MM.1S (cell line): ENCODE results near the gene GJB6.

Source experiments
- DNase-seq: peaks from one replicate; pipeline ENCODE4 v3.0.0-alpha.2; 2015
- H2AFZ ChIP-seq: fragments of 300-600 bp; sonication (generic); 2 replicates; pipeline ENCODE4 v1.6.0; 2016; ENCODE audit warnings: antibody characterized with exemption, low read length
- H3F3A ChIP-seq: fragments of 300-600 bp; sonication (generic); 2 replicates; pipeline ENCODE4 v1.6.1; 2016; ENCODE audit warnings: mild to moderate bottlenecking, antibody characterized with exemption, low read length, moderate library complexity, mixed read lengths; ENCODE audit not compliant: insufficient read depth
- H3K27ac ChIP-seq: fragments of 300-600 bp; sonication (generic); 2 replicates; pipeline ENCODE4 v1.5.1; 2016; ENCODE audit warnings: mild to moderate bottlenecking, low read length
- H3K27me3 ChIP-seq: fragments of 300-600 bp; sonication (generic); replicated peaks from 2 replicates; pipeline ENCODE4 v1.6.0; 2016; ENCODE audit warnings: low read length; ENCODE audit not compliant: insufficient read depth
- H3K36me3 ChIP-seq: fragments of 300-600 bp; sonication (generic); replicated peaks from 2 replicates; pipeline ENCODE4 v1.6.1; 2016; ENCODE audit warnings: mild to moderate bottlenecking, low read length, mixed read lengths; ENCODE audit not compliant: insufficient read depth
- H3K4me1 ChIP-seq: fragments of 300-600 bp; sonication (generic); 2 replicates; pipeline ENCODE4 v1.6.1; 2016; ENCODE audit warnings: low read length, mixed read lengths
- H3K4me2 ChIP-seq: fragments of 300-600 bp; sonication (generic); 2 replicates; pipeline ENCODE4 v1.6.0; 2016; ENCODE audit warnings: low read depth, low read length
- H3K4me3 ChIP-seq: fragments of 300-600 bp; sonication (generic); 2 replicates; pipeline ENCODE4 v1.5.1; 2016; ENCODE audit warnings: low read length, mixed read lengths
- H3K79me2 ChIP-seq: fragments of 300-600 bp; sonication (generic); 2 replicates; pipeline ENCODE4 v1.6.1; 2016; ENCODE audit warnings: mixed run types, low read length, mixed read lengths
- H3K9ac ChIP-seq: fragments of 300-600 bp; sonication (generic); 2 replicates; pipeline ENCODE4 v1.6.1; 2016; ENCODE audit warnings: low read length, mixed read lengths
- H3K9me2 ChIP-seq: fragments of 300-600 bp; sonication (generic); replicated peaks from 2 replicates; pipeline ENCODE4 v1.6.1; 2016; ENCODE audit warnings: mild to moderate bottlenecking, low read length, mixed read lengths; ENCODE audit not compliant: insufficient read depth
- H3K9me3 ChIP-seq: fragments of 300-600 bp; sonication (generic); replicated peaks from 2 replicates; pipeline ENCODE4 v1.6.1; 2016; ENCODE audit warnings: mild to moderate bottlenecking, low read length, mixed read lengths; ENCODE audit not compliant: insufficient read depth
- H4K20me1 ChIP-seq: fragments of 300-600 bp; sonication (generic); 2 replicates; pipeline ENCODE4 v1.6.1; 2016; ENCODE audit warnings: mild to moderate bottlenecking, low read length, moderate library complexity, mixed read lengths; ENCODE audit not compliant: insufficient read depth
- EZH2 ChIP-seq: fragments of 300-600 bp; sonication (generic); optimal IDR thresholded peaks from 2 replicates; pipeline ENCODE3; 2017; ENCODE audit warnings: low read depth, mild to moderate bottlenecking, antibody characterized with exemption, low read length, mixed read lengths
- EZH2phosphoT487 ChIP-seq: fragments of 300-600 bp; sonication (generic); IDR thresholded peaks from 2 replicates; pipeline ENCODE4 v1.6.1; 2018; ENCODE audit warnings: antibody characterized with exemption, low read length
- TF ChIP-seq, protein P1 (sequence below): fragments of 300-600 bp; sonication (generic); IDR thresholded peaks from 2 replicates; pipeline ENCODE4 v1.5.1; 2016; ENCODE audit warnings: antibody characterized with exemption, low read length, mixed read lengths

The GJB6 gene

DNA sequence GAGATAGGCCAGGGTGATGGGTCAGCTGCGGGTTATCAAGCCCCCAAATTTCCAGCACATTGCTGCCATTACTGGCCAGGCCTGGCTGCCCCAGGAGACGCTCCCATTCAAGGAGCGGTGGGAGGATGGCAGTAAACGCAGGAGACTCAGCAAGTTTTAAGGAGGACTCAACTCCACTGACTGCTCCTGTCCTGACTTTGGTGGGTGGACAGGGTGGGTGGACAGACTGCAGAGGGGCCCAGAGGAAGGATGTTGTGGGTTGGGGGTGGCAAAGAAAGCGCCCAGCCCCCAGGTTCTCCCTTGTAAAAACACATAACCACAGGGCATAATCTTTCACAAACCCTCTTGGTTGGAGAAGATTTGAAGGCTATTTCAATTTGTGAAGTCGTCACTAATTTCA lies 4.4 kb downstream of the GJB6 start:
- no peaks in the 10 kb centered on the region for H3K4me1 ChIP-seq
- no peak overlapping the region for H3K4me3 ChIP-seq
- H3K27ac ChIP-seq: no peak overlapping the region
- no peak overlapping the region for H2AFZ ChIP-seq
- no peak overlapping the region for H3K4me2 ChIP-seq
- no peaks in the 10 kb centered on the region for H3K27me3 ChIP-seq
- H4K20me1 ChIP-seq: no peaks in the 10 kb centered on the region
- no peaks in the 10 kb centered on the region for H3K9me2 ChIP-seq
- no peak for DNase-seq
- no peaks in the 10 kb centered on the region for H3K79me2 ChIP-seq
- H3K36me3 ChIP-seq: no peaks in the 10 kb centered on the region
- H3K9ac ChIP-seq: no peak overlapping the region
- TF ChIP-seq EZH2phosphoT487 (no peak), EZH2 (no peak)
- TF ChIP-seq, protein P1, sequence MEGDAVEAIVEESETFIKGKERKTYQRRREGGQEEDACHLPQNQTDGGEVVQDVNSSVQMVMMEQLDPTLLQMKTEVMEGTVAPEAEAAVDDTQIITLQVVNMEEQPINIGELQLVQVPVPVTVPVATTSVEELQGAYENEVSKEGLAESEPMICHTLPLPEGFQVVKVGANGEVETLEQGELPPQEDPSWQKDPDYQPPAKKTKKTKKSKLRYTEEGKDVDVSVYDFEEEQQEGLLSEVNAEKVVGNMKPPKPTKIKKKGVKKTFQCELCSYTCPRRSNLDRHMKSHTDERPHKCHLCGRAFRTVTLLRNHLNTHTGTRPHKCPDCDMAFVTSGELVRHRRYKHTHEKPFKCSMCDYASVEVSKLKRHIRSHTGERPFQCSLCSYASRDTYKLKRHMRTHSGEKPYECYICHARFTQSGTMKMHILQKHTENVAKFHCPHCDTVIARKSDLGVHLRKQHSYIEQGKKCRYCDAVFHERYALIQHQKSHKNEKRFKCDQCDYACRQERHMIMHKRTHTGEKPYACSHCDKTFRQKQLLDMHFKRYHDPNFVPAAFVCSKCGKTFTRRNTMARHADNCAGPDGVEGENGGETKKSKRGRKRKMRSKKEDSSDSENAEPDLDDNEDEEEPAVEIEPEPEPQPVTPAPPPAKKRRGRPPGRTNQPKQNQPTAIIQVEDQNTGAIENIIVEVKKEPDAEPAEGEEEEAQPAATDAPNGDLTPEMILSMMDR: no peak
- no peaks in the 10 kb centered on the region for H3K9me3 ChIP-seq
- H3F3A ChIP-seq: no peaks in the 10 kb centered on the region

- Histone ChIP-seq H3K36me3 (no peaks in the 10 kb centered on the region), H3K9ac (no peak overlapping the region), H3K27ac (no peak overlapping the region), H3K4me2 (no peak overlapping the region), H2AFZ (no peak overlapping the region), H3K9me2 (no peaks in the 10 kb centered on the region), H4K20me1 (no peaks in the 10 kb centered on the region), H3F3A (no peaks in the 10 kb centered on the region), H3K4me3 (no peak overlapping the region), H3K9me3 (no peaks in the 10 kb centered on the region), H3K4me1 (no peaks in the 10 kb centered on the region), H3K27me3 (no peaks in the 10 kb centered on the region), H3K79me2 (no peaks in the 10 kb centered on the region)
- DNase-seq: no peak
- TF ChIP-seq EZH2 (no peak), EZH2phosphoT487 (no peak)
- TF ChIP-seq, protein P1: no peak
These were observed 4.8 kb downstream of the GJB6 start for GRCh38 chr13:20227288-20227687.

DNA sequence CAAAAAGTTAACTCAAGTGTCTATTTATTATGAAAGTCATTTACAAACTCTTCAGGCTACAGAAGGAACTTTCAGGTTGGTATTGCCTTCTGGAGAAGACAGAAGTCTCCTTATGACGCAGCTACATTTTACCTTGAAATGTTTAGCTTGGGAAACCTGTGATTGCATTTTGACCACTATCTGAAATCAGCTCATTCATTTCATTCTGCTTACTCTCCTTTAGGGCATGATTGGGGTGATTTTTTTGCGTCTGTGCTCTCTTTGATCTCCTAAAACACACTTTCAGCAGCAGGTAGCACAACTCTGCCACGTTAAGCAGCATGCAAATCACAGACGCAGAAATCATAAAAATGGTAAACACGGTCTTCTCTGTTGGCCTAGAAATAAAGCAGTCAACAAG lies 9.6 kb downstream of the GJB6 start:
- DNase-seq: no peak
- Histone ChIP-seq H3K9me2 (no peaks in the 10 kb centered on the region), H3K9ac (no peak overlapping the region), H2AFZ (no peak overlapping the region), H3K4me1 (peaks cover 13% of the 10 kb centered on the region), H3K9me3 (no peaks in the 10 kb centered on the region), H4K20me1 (no peaks in the 10 kb centered on the region), H3F3A (0 out of 2 replicates have a peak, but pooled peaks cover 11% of the 10 kb centered on the region), H3K4me2 (no peak overlapping the region), H3K36me3 (no peaks in the 10 kb centered on the region), H3K27me3 (no peaks in the 10 kb centered on the region), H3K4me3 (no peak overlapping the region), H3K79me2 (no peaks in the 10 kb centered on the region), H3K27ac (no peak overlapping the region)
- TF ChIP-seq, protein P1: no peak
- TF ChIP-seq EZH2phosphoT487 (no peak), EZH2 (no peak)
